HG03558 (cell line): ENCODE data around the gene TUBA8.
"Not testable (repeated sequence)": the region's sequence is repeated elsewhere in the genome, so short reads cannot be mapped to it uniquely, and the experiment has no call there.

Experiments
- ATAC-seq: cut with Tn5 transposase; IDR thresholded peaks from one replicate; pipeline ENCODE4 v1.9.1; 2021; ENCODE audit warnings: moderate number of reproducible peaks; ENCODE audit not compliant: unreplicated experiment; ENCODE audit errors: extremely low read depth

The TUBA8 gene

GRCh38 chr22:18163843-18164242 lies 53.2 kb downstream of the TUBA8 start:
- ATAC-seq, result not testable (repeated sequence)

GRCh38 chr22:18164584-18164983 lies 54.0 kb downstream of the TUBA8 start:
- not testable (repeated sequence) for ATAC-seq

DNA sequence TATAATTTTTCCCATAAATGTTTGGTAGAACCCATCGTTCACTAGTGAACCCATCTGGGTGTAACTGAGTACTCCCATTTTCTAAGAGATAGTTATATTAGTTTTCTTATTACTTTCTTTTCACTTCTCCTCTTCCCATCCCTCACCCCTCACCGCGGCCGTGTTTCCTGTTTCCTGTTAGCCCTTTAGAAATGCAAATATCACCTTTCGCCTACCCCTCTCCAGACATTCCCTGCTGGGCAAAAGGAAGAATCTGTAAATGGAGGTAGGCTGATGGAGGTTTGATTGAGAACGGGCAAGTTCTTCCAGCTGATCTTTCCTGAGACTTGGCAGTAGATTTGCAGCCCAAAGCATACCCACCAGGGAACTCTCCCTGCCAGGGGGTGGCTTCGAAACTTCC lies 54.7 kb downstream of the TUBA8 start:
- ATAC-seq, result not testable (repeated sequence)

DNA sequence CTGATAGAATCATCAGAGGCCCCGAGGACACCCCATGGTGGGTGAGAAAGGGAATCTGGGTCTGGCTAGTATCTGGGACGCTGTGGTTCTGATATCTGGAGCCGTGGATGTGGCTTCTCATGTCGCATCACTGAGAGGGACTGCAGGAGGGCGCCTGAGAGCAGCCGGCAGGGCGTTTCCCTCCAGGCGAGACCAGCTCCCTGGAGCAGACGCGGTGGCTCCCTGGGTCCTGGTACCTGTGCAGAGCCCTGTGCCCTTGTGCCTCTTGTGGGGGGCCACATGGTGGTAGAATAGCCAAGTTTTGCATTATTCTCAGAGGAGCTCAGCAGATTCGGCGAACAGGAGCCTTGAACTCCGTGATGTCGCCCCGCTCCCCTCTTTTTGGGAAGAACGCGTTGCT lies 59.7 kb downstream of the TUBA8 start:
- not testable (repeated sequence) for ATAC-seq

DNA sequence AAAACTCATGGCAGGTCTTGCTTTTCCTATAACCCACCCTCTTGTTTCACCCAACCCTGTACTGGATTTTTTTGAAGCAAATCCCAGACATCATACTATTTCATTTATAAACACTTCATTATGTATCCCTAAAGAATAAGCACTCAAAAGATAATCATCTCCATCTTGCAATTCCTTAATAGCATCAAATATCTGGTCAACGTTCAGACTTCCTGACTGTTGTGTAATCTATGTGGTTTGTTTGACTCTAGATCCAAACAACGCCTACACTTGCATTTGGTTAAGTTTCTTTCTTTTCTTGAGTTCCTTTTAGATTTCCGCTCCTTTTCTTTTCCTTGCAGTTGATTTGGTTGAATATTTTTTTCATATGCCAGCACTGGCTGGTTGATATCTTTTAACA lies 61.6 kb downstream of the TUBA8 start:
- ATAC-seq, result not testable (repeated sequence)

GRCh38 chr22:18172776-18173175 lies 62.2 kb downstream of the TUBA8 start:
- ATAC-seq, result not testable (repeated sequence)

DNA sequence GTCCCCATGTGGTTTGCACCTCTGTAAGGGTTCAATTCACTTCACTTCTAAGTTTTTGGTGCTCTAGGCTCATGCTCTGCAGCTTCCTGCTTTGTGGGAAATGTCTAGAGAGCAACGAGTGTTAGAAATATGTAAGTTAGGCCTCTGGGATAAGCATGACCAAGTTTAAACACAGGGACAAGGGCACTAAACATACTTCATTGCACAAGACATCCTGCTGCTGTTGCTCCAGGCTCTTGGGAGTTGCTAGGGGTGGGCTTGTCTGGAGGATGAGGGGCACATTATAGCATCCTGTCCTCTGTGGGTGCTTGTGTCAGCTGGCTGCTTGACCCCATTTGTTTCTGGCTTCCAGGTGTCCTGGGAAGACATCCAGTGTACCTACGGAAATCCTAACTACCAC lies 62.8 kb downstream of the TUBA8 start:
- not testable (repeated sequence) for ATAC-seq
